Activated CD8-positive, alpha-beta T cell treated with anti-CD3 and anti-CD28 coated beads, Interleukin-2, amount 10 ng/mL, durations not matched to agents 7 days and 5 days (primary cell): ENCODE data around the gene CCM2L. TPM values are rescaled to one million over a fixed set of nuclear protein-coding genes. Genes with fewer than 3 reads are reported as not detected.

Source experiments
- ATAC-seq: fragments of 150-1000 bp; cut with Tn5 transposase; one replicate; pipeline ENCODE4 v1.10.0; 2021; ENCODE audit warnings: moderate library complexity
- CTCF ChIA-PET: fragments of 350-600 bp; sonication (Branson Sonifier 250); formaldehyde crosslinking; loops from one replicate; lab custom pipeline; 2021; ENCODE audit warnings: antibody characterized with exemption; lab: Charles Lee
- POLR2A ChIA-PET: fragments of 350-600 bp; sonication (Branson Sonifier 250); formaldehyde crosslinking; loops from one replicate; lab custom pipeline; 2021; ENCODE audit warnings: antibody characterized with exemption; lab: Charles Lee
- DNase-seq: peaks from one replicate; pipeline ENCODE4 v3.0.0-alpha.2; 2020
- H3K27ac Mint-ChIP-seq: one replicate; pipeline ENCODE4 v1.8.0; 2021; ENCODE audit warnings: mild to moderate bottlenecking, mixed read lengths
- H3K27me3 Mint-ChIP-seq: one replicate; pipeline ENCODE4 v1.8.0; 2021; ENCODE audit warnings: low read depth, mixed read lengths
- H3K36me3 Mint-ChIP-seq: one replicate; pipeline ENCODE4 v1.8.0; 2021; ENCODE audit warnings: low read depth, mixed read lengths
- H3K4me1 Mint-ChIP-seq: one replicate; pipeline ENCODE4 v1.8.0; 2021; ENCODE audit warnings: low read depth, mixed read lengths
- H3K4me3 Mint-ChIP-seq: one replicate; pipeline ENCODE4 v1.8.0; 2021; ENCODE audit warnings: mild to moderate bottlenecking, mixed read lengths
- H3K9me3 Mint-ChIP-seq: one replicate; pipeline ENCODE4 v1.8.0; 2022; ENCODE audit warnings: mixed read lengths; ENCODE audit not compliant: insufficient read depth
- total RNA-seq, 2 experiments: library from RNA; stranded (reverse); gene quantifications; one replicate each; pipeline ENCODE4 v1.2.3, GENCODE V29; 2021

Gene CCM2L
- total RNA-seq, 2 experiments from 2014 or later, result not detected

- no peak for DNase-seq
- Mint-ChIP-seq H3K4me3 (no peak overlapping the region), H3K4me1 (peaks cover 4% of the 10 kb centered on the region), H3K27ac (no peak overlapping the region), H3K27me3 (peaks cover 18% of the 10 kb centered on the region), H3K9me3 (no peaks in the 10 kb centered on the region), H3K36me3 (no peaks in the 10 kb centered on the region)
- ChIA-PET POLR2A (no interaction called here), CTCF (interaction anchor here (1.0 to 3.0 kb wide), 3 partner anchors 10 to 49 kb away, joined by 4 to 9 read pairs (median 5); no protein-coding TSS in a partner anchor)
- no peak for ATAC-seq
These were observed 70.5 kb downstream of the CCM2L start for GRCh38 chr20:32080783-32081182.

Other genes starting within 250 kb of the CCM2L start
- gene MYLK2, start 191.1 kb upstream of the CCM2L start, total RNA-seq, result under 1 TPM; 0.66 to 0.89 TPM
- not detected for gene FOXS1, start 164.8 kb upstream of the CCM2L start, total RNA-seq
- not detected for gene DUSP15, start 139.9 kb upstream of the CCM2L start, total RNA-seq
- gene TTLL9, start 139.8 kb upstream of the CCM2L start, total RNA-seq, result not detected
- gene PDRG1, start 58.4 kb upstream of the CCM2L start, total RNA-seq, result 10 to 100 TPM; 15.0 to 16.1 TPM
- gene XKR7, start 42.3 kb upstream of the CCM2L start, total RNA-seq, result under 1 TPM in 1 of 2 experiments, not detected in 1; 0.03 TPM
- not detected for gene HCK, start 41.8 kb downstream of the CCM2L start, total RNA-seq
- 10 to 100 TPM; 29.8 to 30.4 TPM for gene TM9SF4, start 99.3 kb downstream of the CCM2L start, total RNA-seq
- gene PLAGL2, start 197.3 kb downstream of the CCM2L start, total RNA-seq, result 10 to 100 TPM; 21.9 to 22.9 TPM
- 10 to 100 TPM; 23.5 to 24.8 TPM for gene POFUT1, start 197.4 kb downstream of the CCM2L start, total RNA-seq